GM12878 (cell line): ENCODE measurements around the gene IPCEF1.

Experiments
- BHLHE40 ChIP-seq, 2 experiments: fragments of 450-650 bp in 1 of 2; IDR thresholded peaks; 2 replicates each; pipeline ENCODE4 v1.6.1; 2011 to 2017; ENCODE audit warnings: low read depth in 2 of 2, borderline replicate concordance in 1 of 2, improper control_type of control experiment in 1 of 2, low read length in 1 of 2, mild to moderate bottlenecking in 1 of 2
- BMI1 ChIP-seq: fragments of 450-650 bp; IDR thresholded peaks from 2 replicates; pipeline ENCODE4 v1.6.1; 2016; ENCODE audit warnings: mild to moderate bottlenecking, moderate library complexity, borderline replicate concordance
- CTCF ChIP-seq, 3 experiments: IDR thresholded peaks in 2 of 3; conservative IDR thresholded peaks in 1 of 3; 2 replicates each; pipeline ENCODE4 v1.5.1; 2011; ENCODE audit warnings: low read depth in 3 of 3, low read length in 3 of 3, mild to moderate bottlenecking in 3 of 3, control low read depth in 2 of 3, moderate library complexity in 2 of 3, inconsistent platforms in 1 of 3, mixed read lengths in 1 of 3; ENCODE audit not compliant: control insufficient read depth in 2 of 3, insufficient read depth in 1 of 3; ENCODE audit errors: extremely low read depth in 1 of 3
- EGR1 ChIP-seq, 2 experiments: IDR thresholded peaks; 1 replicate in 1 of 2; 2 replicates in 1 of 2; pipeline ENCODE4 v1.6.1; 2011 to 2012; ENCODE audit warnings: low read depth in 2 of 2, low read length in 2 of 2, borderline replicate concordance in 1 of 2, mild to moderate bottlenecking in 1 of 2, moderate library complexity in 1 of 2
- EP300 ChIP-seq, 2 experiments: fragments of 150-350 bp in 1 of 2; IDR thresholded peaks; 2 replicates each; pipeline ENCODE4 v1.6.1; 2011 to 2012; ENCODE audit warnings: low read depth in 2 of 2, low read length in 2 of 2, borderline replicate concordance in 1 of 2, improper control_type of control experiment in 1 of 2, inconsistent platforms in 1 of 2; ENCODE audit not compliant: control insufficient read depth in 1 of 2
- ESRRA ChIP-seq: IDR thresholded peaks from 2 replicates; pipeline ENCODE4 v1.6.1; 2012; ENCODE audit warnings: mild to moderate bottlenecking, low read length, improper control_type of control experiment
- ETV6 ChIP-seq, 2 experiments: fragments of 450-650 bp in 1 of 2; IDR thresholded peaks in 1 of 2; conservative IDR thresholded peaks in 1 of 2; 2 replicates each; pipeline ENCODE4 v1.6.1; 2014; ENCODE audit warnings: antibody characterized with exemption in 1 of 2, borderline replicate concordance in 1 of 2, low read depth in 1 of 2, mild to moderate bottlenecking in 1 of 2, moderate library complexity in 1 of 2
- EZH2 ChIP-seq: IDR thresholded peaks from 2 replicates; pipeline ENCODE4 v1.6.1; 2012; ENCODE audit warnings: low read depth, mild to moderate bottlenecking, control low read depth, inconsistent platforms, low read length, borderline replicate concordance; ENCODE audit not compliant: control insufficient read depth
- LARP7 ChIP-seq: fragments of 450-650 bp; IDR thresholded peaks from 2 replicates; pipeline ENCODE4 v1.6.1; 2017; ENCODE audit warnings: mild to moderate bottlenecking
- NFXL1 ChIP-seq: fragments of 450-650 bp; IDR thresholded peaks from 2 replicates; pipeline ENCODE4 v1.6.1; 2017; ENCODE audit warnings: antibody characterized with exemption, mild to moderate bottlenecking, borderline replicate concordance
- NRF1 ChIP-seq: conservative IDR thresholded peaks from 2 replicates; pipeline ENCODE4 v1.6.1; 2011; ENCODE audit warnings: mild to moderate bottlenecking, low read depth, low read length, improper control_type of control experiment
- POLR2A ChIP-seq: IDR thresholded peaks from 2 replicates; pipeline ENCODE4 v1.6.1; 2011; ENCODE audit warnings: low read depth, mild to moderate bottlenecking, low read length
- ZBTB40 ChIP-seq: fragments of 450-650 bp; IDR thresholded peaks from 2 replicates; pipeline ENCODE4 v1.6.1; 2016; ENCODE audit warnings: mild to moderate bottlenecking, moderate library complexity, borderline replicate concordance
- ZNF217 ChIP-seq: fragments of 450-650 bp; IDR thresholded peaks from 2 replicates; pipeline ENCODE4 v1.6.1; 2017; ENCODE audit warnings: antibody characterized with exemption, mild to moderate bottlenecking

- TF ChIP-seq NFXL1 (no peak), ZBTB40 (no peak), NRF1 (no peak), ZNF217 (no peak), CTCF (IDR thresholded peaks at IDR 0.05 in 2 of 3, conservative IDR thresholded peaks at IDR 0.05 in 1 of 3; ENCODE audit: control insufficient read depth in 2 of 3, extremely low read depth in 1 of 3, insufficient read depth in 1 of 3, low read depth in 3 of 3, low read length in 3 of 3) (no peak), LARP7 (no peak), BHLHE40 (IDR thresholded peaks at IDR 0.05; ENCODE audit: borderline replicate concordance in 1 of 2, low read depth in 2 of 2, low read length in 1 of 2) (no peak), EGR1 (IDR thresholded peaks at IDR 0.05; ENCODE audit: borderline replicate concordance in 1 of 2, low read depth in 2 of 2, low read length in 2 of 2) (no peak), EZH2 (no peak), POLR2A (no peak), EP300 (IDR thresholded peaks at IDR 0.05; ENCODE audit: borderline replicate concordance in 1 of 2, control insufficient read depth in 1 of 2, low read depth in 2 of 2, low read length in 2 of 2) (no peak), ESRRA (no peak), ETV6 (conservative IDR thresholded peaks at IDR 0.05 in 1 of 2, IDR thresholded peaks at IDR 0.05 in 1 of 2; ENCODE audit: borderline replicate concordance in 1 of 2, low read depth in 1 of 2) (no peak), BMI1 (no peak)
Observed at GRCh38 chr6:154280521-154280920, 76.1 kb downstream of the IPCEF1 start.
